Measurements from ENCODE around the gene KAT8.
A peak's percentile ranks its signal among the peaks of the same experiment; 100 is the strongest.

Gene KAT8

DNA sequence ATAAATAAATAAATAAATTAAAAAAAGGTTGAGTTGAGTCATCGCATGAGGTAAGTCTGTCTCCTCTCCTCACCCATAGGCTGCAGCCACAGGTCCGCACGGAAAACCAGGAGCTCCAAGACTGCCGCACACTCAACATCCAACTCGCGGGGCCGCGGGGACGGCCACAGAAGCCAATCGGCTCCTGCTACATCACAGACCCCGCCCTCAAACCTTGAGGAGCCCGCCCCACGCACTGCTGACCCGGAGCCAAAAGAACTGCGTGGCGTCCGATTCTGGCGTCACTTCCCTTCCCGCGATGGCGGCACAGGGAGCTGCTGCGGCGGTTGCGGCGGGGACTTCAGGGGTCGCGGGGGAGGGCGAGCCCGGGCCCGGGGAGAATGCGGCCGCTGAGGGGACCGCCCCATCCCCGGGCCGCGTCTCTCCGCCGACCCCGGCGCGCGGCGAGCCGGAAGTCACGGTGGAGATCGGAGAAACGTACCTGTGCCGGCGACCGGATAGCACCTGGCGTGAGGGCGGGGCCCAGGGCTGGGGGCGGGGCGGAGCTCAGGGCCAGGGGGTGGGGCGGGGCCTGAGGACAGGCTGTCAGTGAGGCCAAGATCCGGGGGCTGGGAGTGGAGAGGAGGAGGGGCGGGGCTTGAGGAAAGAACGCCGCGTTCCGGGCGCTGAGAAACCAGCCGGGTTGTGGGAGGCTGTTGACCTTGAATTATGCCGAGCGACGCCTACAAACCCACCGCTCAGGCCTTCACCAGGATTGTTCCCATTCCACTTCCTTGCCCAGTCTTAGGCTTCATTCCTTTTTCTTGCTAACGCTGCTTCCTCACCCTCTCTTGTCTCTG is at the start of gene KAT8:
KAT8 (plus strand) TSS at position 281 of the 839 bp plus-strand sequence; CDS start at position 299, 18 bp downstream.
- peak within 1 kb of the TSS; percentile 86 for H3K4me3 ChIP-seq (ENCODE audit: low read depth, low read length)
- TF ChIP-seq, protein P1, sequence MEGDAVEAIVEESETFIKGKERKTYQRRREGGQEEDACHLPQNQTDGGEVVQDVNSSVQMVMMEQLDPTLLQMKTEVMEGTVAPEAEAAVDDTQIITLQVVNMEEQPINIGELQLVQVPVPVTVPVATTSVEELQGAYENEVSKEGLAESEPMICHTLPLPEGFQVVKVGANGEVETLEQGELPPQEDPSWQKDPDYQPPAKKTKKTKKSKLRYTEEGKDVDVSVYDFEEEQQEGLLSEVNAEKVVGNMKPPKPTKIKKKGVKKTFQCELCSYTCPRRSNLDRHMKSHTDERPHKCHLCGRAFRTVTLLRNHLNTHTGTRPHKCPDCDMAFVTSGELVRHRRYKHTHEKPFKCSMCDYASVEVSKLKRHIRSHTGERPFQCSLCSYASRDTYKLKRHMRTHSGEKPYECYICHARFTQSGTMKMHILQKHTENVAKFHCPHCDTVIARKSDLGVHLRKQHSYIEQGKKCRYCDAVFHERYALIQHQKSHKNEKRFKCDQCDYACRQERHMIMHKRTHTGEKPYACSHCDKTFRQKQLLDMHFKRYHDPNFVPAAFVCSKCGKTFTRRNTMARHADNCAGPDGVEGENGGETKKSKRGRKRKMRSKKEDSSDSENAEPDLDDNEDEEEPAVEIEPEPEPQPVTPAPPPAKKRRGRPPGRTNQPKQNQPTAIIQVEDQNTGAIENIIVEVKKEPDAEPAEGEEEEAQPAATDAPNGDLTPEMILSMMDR (IDR thresholded peaks at IDR 0.05; ENCODE audit: low read depth, low read length) = no peak

DNA sequence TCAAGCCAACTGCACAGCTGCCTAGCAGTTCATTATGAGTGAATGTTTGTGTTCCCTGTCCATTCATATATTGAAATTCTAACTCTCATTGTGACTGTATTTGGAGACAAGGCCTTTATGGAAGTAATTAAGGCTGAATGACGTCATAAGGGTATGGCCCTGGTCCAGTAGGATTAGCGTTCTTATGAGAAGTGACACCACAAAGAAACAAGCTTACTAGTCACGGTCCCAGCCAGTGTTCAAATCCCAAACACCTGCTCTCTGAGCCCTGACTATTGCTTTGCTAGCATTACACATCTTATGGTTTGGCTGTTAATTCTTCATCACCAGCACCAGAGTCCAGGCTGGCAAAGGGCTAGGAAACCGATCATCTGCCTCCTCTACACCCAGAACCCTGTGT is 45.6 kb upstream of the KAT8 start:
- TF ChIP-seq, protein P1 (IDR thresholded peaks at IDR 0.05; ENCODE audit: low read depth, low read length) = no peak

DNA sequence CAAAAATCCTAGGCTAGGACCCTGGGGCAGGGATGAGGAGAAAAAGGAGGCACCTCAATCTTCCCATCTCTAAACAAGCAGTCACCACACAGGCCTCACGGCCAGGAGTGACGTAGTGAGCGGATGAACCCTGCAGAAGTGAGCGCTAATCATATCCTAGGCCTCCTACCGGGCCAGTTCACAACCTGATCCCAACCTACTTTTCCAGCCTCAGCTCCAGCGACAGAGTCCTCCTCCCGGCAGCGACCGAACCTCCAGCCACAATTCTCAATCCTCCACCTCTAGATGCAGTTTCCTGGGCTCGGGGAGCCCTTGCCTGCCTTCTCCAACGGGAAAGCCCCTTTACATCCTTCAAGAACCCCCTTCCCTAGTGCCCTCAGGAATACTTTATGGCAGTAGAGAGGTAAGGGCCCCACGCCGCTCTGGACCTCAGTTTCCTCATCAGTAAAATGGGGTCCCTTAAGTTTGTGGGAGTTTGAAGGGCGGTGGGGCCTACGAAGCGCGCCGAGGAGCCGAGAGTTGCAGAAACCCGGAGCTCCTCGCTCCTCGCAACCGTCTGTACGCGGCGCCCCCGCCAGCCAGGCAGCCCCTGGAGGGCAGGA is 44.8 kb upstream of the KAT8 start:
- peak overlapping the region; percentile 71 for H3K4me3 ChIP-seq (ENCODE audit: low read depth, low read length)
- TF ChIP-seq, protein P1 (IDR thresholded peaks at IDR 0.05; ENCODE audit: low read depth, low read length) = no peak

More for the DNA sequence above, 45.6 kb upstream of the KAT8 start:
- H3K4me3 ChIP-seq (ENCODE audit: low read depth, low read length) = peak overlapping the region; percentile 71

DNA sequence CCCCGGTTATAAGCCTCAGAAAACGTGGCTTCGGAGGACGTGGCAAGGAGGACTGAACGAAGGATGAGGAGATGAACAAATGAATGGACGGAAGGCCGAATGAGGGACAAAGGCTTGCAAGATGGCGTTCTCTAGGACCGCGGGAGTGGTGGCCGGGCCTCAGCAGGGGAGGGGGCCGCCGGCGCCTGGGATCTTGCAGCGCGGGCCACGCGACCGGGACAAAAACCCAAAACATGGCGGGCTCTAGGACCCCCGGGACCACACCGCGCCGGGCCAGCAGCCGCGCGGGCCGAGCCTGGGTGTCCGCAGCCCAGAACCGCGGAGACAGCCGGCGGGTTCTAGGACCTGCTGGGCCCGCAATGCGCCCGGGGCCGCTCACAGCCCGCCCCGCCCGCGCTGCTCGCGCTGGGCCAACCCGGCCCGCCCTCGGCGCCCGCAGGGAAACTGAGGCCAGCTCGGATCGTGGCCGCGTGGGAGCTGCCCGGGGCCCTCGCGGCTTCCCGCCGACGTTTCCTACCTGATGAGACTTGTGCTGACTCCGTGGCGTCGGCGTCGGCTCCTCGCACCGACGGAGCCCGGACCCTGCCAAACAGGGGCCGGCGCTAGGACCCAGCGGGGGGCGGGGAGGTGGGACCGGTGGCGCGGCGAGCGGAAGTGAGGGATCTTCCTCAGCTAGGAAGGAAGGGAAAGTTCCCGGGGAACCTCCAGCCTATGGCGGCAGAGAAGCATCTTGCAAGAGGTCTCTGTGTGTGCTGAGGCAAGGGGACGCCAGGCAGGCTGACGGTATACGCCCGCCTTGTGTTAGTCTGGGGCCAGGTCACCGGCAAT is 44.1 kb upstream of the KAT8 start:
- TF ChIP-seq, protein P1 (IDR thresholded peaks at IDR 0.05; ENCODE audit: low read depth, low read length) = no peak
- H3K4me3 ChIP-seq (ENCODE audit: low read depth, low read length) = peak overlapping the region; percentile 71

DNA sequence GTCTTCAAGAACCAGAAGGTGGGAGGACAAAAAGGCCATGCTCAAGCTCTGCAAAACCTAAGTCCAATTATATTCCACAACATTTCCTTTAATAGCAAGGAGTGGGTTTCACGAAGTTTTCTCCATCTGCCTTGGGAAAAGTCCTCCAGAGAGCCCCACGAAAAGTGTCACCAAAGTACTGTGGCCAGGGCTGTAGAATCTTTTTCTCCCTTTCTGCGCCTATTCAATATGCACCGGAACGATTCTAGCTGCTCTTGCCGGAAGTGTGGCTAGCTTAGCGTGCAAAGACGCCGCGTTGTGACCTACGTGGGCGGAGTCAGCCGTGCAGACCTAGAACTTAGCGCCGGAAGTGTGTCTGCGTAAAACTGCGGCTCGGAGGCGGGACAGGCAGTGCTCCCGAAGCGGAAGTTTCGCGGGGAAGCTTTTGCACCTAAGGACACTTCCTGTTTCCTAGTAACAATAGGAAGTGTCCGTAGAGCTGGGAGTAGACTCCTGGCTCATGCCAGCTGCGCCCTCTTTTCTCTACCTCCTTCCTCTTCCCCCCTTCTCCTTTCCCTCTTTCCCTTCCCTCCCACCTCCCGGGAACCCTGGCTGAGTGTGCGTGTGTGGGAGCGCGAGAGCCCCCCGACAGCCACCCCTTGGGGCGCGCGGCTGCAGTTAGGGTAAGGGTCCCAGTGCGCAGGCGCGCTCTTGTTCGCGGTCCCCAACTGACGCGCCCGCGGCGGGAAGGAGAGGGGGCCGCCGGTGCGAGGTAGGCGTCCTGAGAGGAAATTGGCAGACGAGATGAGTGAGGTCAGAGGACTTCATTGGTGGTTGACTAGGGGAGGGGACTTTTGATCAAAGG is 43.3 kb upstream of the KAT8 start, which contains the start of the genes ZNF646 and ZNF668:
ZNF646 (plus strand) TSS at position 453 of the 844 bp plus-strand sequence. CDS start 1,903 bp downstream, outside the sequence.
ZNF668 (minus strand) TSS at position 271 of the 844 bp plus-strand sequence. CDS start 9,781 bp downstream, outside the sequence.
- TF ChIP-seq, protein P1 (IDR thresholded peaks at IDR 0.05; ENCODE audit: low read depth, low read length) = no peak
- H3K4me3 ChIP-seq (ENCODE audit: low read depth, low read length) = peak within 1 kb of the TSS; percentile 71

DNA sequence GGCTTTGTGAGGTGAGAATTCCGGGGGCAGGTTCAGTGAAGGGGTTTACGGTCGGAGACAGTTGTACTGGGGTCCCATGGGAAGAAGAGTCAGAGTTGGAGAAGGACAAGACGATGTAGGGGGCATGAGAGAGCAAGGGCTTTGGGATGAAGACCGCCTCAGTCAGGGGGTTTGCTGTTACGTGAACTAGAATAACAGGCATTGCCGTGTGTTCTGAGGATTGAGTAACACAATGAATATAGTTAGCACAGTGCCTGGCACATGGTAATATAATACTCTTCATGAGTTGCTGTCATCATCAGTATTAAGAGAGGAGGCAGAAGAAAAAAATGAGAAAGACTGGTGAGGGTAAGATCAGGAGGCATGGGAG is 42.7 kb upstream of the KAT8 start:
- H3K4me3 ChIP-seq (ENCODE audit: low read depth, low read length) = peak overlapping the region; percentile 71
- TF ChIP-seq, protein P1 (IDR thresholded peaks at IDR 0.05; ENCODE audit: low read depth, low read length) = no peak

All from WI38 (cell line).